ENCODE results near the gene PARD3.
A peak's percentile ranks its signal among the peaks of the same experiment; 100 is the strongest.

PARD3 gene

DNA sequence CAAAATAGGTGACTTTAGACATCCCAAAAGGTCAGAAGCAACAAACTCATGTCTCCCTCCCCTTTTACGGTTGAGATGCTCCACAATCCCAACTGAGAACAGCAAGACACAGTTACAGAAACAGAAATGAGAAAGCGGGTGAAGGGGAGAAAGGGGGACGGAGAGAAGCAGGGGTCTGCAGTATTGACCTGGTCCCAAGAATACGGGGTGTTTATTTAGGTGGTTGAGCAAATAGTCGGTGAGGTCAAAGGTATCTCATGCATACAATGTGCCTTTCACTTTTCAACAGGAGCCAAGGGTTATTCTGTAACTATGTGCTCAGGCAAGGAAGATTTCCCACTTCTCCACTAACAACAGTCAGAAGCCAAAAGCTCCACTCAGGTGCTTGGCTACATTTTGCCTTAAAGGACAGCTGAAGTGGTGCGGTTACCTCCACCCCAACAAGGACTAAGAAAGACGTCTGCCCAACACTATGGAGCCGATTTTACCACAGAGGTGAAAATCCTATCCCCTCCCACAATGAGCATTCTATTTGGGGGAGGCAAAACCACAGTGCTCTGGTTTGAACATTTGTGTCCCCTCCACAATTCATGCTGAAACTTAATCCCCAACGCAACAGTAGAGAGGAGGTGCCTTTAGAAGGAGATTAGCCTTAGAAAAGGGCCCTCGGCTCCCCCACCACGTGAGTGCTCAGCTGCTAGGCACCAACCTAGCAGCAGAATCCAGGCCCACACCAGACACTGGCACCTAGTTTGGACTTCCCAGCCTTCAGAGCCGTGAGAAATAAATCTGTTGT is 77.9 kb downstream of the PARD3 start:
- Histone ChIP-seq H3K9me3 (ENCODE audit: control insufficient read depth, insufficient read depth, low read length) (no peaks in the 10 kb centered on the region), H3K9me2 (replicated peaks; ENCODE audit: control insufficient read depth, low read length) (no peaks in the 10 kb centered on the region), H3K4me2 (ENCODE audit: low read length) (no peak overlapping the region), H3K4me3 (ENCODE audit: low read length) (no peak overlapping the region), H3K4me1 (ENCODE audit: control insufficient read depth, low read length) (no peaks in the 10 kb centered on the region), H3K79me2 (ENCODE audit: control insufficient read depth, low read length) (no peaks in the 10 kb centered on the region), H3F3A (ENCODE audit: control insufficient read depth, insufficient read depth) (no peaks in the 10 kb centered on the region), H4K20me1 (ENCODE audit: control insufficient read depth, insufficient read depth, low read depth, low read length) (no peaks in the 10 kb centered on the region), H3K27ac (ENCODE audit: low read depth, low read length) (no peak overlapping the region), H3K36me3 (ENCODE audit: control insufficient read depth, low read length) (no peaks in the 10 kb centered on the region), H3K27me3 (ENCODE audit: control insufficient read depth, low read length) (peaks cover 13% of the 10 kb centered on the region)
- TF ChIP-seq, protein P1, sequence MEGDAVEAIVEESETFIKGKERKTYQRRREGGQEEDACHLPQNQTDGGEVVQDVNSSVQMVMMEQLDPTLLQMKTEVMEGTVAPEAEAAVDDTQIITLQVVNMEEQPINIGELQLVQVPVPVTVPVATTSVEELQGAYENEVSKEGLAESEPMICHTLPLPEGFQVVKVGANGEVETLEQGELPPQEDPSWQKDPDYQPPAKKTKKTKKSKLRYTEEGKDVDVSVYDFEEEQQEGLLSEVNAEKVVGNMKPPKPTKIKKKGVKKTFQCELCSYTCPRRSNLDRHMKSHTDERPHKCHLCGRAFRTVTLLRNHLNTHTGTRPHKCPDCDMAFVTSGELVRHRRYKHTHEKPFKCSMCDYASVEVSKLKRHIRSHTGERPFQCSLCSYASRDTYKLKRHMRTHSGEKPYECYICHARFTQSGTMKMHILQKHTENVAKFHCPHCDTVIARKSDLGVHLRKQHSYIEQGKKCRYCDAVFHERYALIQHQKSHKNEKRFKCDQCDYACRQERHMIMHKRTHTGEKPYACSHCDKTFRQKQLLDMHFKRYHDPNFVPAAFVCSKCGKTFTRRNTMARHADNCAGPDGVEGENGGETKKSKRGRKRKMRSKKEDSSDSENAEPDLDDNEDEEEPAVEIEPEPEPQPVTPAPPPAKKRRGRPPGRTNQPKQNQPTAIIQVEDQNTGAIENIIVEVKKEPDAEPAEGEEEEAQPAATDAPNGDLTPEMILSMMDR (IDR thresholded peaks at IDR 0.05; ENCODE audit: low read depth, low read length, poor library complexity, severe bottlenecking), result no peak
- no peak for TF ChIP-seq EZH2phosphoT487 (IDR thresholded peaks at IDR 0.05; ENCODE audit: borderline replicate concordance, low read length)

DNA sequence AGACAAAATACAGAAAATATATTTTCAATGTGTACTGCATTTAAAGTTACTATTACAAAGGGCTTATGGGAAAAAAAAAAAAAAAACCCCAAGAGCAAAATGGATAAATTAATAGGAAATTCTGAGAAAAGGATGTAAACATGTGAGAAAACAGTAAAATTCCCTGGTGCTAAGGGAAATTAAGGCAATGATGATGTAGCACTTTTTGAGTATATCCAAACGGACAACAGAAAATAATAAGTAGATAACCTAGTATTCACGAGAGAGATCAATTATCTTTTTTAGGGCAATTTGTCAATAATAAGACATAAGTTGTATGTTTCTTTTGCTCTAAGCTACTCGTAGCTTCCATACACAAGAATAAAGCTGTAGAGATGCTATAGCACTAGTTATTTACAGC is 80.2 kb downstream of the PARD3 start:
- Histone ChIP-seq H3K9me2 (replicated peaks; ENCODE audit: control insufficient read depth, low read length) (no peaks in the 10 kb centered on the region), H3K36me3 (ENCODE audit: control insufficient read depth, low read length) (no peaks in the 10 kb centered on the region), H4K20me1 (ENCODE audit: control insufficient read depth, insufficient read depth, low read depth, low read length) (no peaks in the 10 kb centered on the region), H3K4me3 (ENCODE audit: low read length) (no peak overlapping the region), H3K4me2 (ENCODE audit: low read length) (no peak overlapping the region), H3K4me1 (ENCODE audit: control insufficient read depth, low read length) (no peaks in the 10 kb centered on the region), H3K27me3 (ENCODE audit: control insufficient read depth, low read length) (peaks cover 10% of the 10 kb centered on the region), H3K79me2 (ENCODE audit: control insufficient read depth, low read length) (no peaks in the 10 kb centered on the region), H3K27ac (ENCODE audit: low read depth, low read length) (no peak overlapping the region), H3K9me3 (ENCODE audit: control insufficient read depth, insufficient read depth, low read length) (no peaks in the 10 kb centered on the region), H3F3A (ENCODE audit: control insufficient read depth, insufficient read depth) (no peaks in the 10 kb centered on the region)
- no peak for TF ChIP-seq EZH2phosphoT487 (IDR thresholded peaks at IDR 0.05; ENCODE audit: borderline replicate concordance, low read length)
- TF ChIP-seq, protein P1 (IDR thresholded peaks at IDR 0.05; ENCODE audit: low read depth, low read length, poor library complexity, severe bottlenecking), result no peak

DNA sequence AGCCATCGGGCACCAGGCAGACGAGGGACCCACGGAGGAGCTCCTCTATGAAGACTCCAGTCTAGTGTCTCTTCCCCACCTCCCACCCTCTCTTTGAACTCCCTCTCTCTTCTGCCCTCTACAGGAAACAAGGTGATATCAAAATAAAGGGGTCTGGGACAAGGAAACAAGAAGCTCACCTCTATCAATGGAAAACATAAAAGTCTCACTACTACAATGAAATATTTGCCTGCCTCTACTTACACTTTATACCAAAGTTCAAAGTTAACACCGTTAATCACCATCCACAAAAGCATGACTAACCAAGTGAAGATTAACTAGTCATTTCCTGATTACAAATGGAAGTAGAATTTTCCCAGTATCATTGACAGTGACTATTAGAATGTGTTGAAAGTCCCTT is 82.2 kb downstream of the PARD3 start:
- H3K4me3 ChIP-seq (ENCODE audit: low read length), result no peak overlapping the region
- H3K27me3 ChIP-seq (ENCODE audit: control insufficient read depth, low read length), result 0 out of 2 replicates have a peak, but pooled peaks cover 3% of the 10 kb centered on the region
- no peak overlapping the region for H3K4me2 ChIP-seq (ENCODE audit: low read length)
- H3K36me3 ChIP-seq (ENCODE audit: control insufficient read depth, low read length), result no peaks in the 10 kb centered on the region
- no peaks in the 10 kb centered on the region for H4K20me1 ChIP-seq (ENCODE audit: control insufficient read depth, insufficient read depth, low read depth, low read length)
- H3K9me2 ChIP-seq (replicated peaks; ENCODE audit: control insufficient read depth, low read length), result no peaks in the 10 kb centered on the region
- no peaks in the 10 kb centered on the region for H3K9me3 ChIP-seq (ENCODE audit: control insufficient read depth, insufficient read depth, low read length)
- H3K79me2 ChIP-seq (ENCODE audit: control insufficient read depth, low read length), result no peaks in the 10 kb centered on the region
- TF ChIP-seq, protein P1 (IDR thresholded peaks at IDR 0.05; ENCODE audit: low read depth, low read length, poor library complexity, severe bottlenecking), result peak; percentile 60
- TF ChIP-seq EZH2phosphoT487 (IDR thresholded peaks at IDR 0.05; ENCODE audit: borderline replicate concordance, low read length), result no peak
- H3K4me1 ChIP-seq (ENCODE audit: control insufficient read depth, low read length), result no peaks in the 10 kb centered on the region
- H3K27ac ChIP-seq (ENCODE audit: low read depth, low read length), result no peak overlapping the region
- H3F3A ChIP-seq (ENCODE audit: control insufficient read depth, insufficient read depth), result no peaks in the 10 kb centered on the region
